GM10847 (cell line): Measurements from ENCODE around the gene UTP15.

Experiments
- POLR2A ChIP-seq: IDR thresholded peaks from 2 replicates; pipeline ENCODE4 v1.6.1; 2011; ENCODE audit not compliant: insufficient read length; ENCODE audit errors: extremely low read depth

Gene UTP15

DNA sequence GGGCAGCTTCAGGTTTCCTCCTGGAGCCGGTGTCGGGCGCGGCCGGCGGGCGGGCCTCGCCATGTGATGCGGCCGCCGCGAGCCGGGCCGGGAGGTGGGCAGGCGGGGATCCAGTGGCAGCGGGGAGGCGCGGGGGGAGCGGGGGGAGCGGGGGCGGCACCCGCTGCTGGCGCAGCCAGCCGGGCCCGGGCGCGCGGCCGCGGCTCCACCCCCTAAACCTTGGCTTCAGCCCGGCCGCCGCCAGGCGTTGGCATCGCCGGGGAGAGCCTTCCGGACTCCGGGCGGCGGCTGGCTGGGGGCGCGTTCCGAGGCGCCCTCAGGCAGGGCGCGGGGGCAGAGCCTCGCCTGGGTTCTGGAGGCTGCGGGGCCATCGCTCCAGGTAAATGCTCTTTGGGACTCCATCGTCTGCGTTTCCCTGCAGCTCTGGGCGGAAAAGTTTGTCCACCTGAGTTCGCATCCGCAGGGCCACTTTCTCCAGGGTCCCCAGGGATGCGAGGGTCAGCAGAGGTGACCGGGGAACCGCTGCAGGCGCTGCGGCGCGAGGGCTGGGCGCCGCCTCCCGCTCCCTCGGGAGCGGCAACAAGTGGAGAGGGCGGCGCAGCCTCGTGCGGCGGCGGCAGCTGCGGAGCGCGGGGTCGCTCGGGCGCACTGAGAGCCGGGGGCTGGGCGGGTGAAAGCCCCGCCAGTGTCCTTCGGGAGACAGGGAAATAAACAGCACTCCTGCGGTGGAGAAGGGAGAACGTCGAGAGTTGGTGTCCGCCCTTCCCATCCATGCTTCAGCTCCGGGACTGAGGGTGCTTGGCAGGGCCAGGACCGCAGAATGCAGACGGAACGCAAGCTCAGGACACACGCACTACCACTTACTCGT is 60.6 kb downstream of the UTP15 start, which contains the start of gene ARHGEF28:
Gene ARHGEF28, plus strand, starts transcription at position 253 of the 868 bp plus-strand sequence. CDS start 58,656 bp downstream, outside the sequence.
- TF ChIP-seq POLR2A, result no peak

DNA sequence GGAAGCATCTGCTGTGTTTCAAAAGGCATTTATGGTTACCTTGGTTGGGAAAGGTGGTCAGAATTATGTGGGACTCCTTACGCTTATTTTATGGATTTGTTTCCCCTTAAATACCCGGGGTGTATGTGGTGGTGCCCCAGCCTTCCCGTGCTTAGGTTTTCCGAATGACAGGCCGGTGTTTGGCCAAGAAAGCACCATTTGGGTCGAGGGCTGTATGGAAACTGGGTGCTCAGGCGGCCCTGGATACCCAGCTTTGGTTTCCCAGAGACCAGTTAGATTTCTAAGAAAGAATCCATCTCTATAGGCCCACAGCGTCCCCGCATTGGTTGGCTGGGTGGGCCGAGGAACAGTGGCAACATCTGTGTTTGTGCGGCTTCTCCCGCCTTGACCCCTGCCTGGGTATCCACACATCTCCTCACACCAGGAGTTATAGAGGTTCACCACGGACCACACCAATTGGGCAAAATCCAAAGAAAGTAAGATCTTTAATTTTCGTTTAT is 61.3 kb downstream of the UTP15 start:
- no peak for TF ChIP-seq POLR2A

DNA sequence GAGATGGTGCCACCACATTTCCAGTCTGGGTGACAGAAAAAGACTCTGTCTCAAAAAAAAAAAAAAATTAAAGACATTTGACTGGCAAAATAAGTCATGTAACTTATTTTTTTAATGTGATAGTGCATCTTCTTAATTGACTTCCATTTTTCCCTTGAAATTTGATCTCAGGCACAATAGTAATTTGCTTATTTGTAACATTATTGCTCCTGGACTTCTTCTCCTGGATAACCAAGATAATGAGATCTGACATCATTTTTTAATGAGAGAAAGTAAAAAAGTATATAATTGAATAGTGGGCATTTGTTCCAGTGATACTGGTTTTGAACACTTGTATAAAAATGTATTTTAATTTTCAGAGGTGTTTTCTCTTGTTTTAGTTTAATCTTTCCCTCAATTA is 63.9 kb downstream of the UTP15 start:
- no peak for TF ChIP-seq POLR2A

DNA sequence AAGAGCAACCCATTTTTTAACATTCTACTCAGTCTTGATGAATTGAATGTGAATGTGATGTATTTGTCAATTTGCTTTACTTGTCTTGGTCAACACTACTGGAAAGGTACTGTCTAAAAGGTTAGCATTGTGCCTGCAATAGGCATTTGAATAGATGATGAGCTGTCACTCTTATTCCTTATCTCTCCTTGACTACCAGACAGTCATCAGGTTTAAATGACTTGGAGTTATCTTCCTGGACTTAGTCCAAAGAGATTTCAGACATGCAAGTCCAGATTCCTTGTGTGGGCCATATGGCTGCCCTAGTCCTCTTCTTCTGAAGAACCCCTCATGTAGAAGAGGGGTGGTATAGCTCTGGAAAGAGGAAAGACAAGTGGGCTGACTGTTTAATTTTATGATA is 65.2 kb downstream of the UTP15 start:
- no peak for TF ChIP-seq POLR2A

DNA sequence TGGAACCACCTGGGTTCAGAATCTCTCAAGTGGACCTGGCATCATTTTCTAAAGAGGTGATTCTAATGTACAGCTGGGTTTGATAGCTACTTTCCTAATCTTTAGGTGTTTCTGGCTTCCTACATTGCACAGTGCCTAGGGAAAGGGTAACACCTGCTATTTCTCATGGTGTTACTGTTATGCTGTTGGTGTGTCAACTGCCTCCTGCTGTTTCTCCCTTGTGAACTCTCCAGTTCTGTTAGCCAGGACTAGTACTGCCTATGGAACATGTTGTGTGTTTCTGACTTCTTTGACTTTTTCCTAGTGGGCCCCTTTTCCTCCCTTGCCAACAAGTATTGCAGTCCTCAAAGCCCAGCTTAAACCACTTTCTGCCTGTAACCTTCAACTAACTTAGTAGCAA is 66.0 kb downstream of the UTP15 start:
- TF ChIP-seq POLR2A, result no peak
